ENCODE data around the gene SEC63. TPM values are rescaled to one million over a fixed set of nuclear protein-coding genes. Genes with fewer than 3 reads are reported as not detected.
"Not testable (repeated sequence)": the region's sequence is repeated elsewhere in the genome, so short reads cannot be mapped to it uniquely, and the experiment has no call there.

The SEC63 gene
- total RNA-seq, 1 experiment from 2014 or later = 101 TPM

- Histone ChIP-seq H4K20me1 (ENCODE audit: insufficient read depth) (no peaks in the 10 kb centered on the region), H3K4me1 (replicated peaks; ENCODE audit: insufficient read depth) (no peaks in the 10 kb centered on the region), H3K79me2 (ENCODE audit: low read depth) (no peaks in the 10 kb centered on the region), H2AFZ (no peak overlapping the region), H3K4me3 (no peak overlapping the region), H3F3A (ENCODE audit: insufficient read depth, low read depth) (no peaks in the 10 kb centered on the region), H3K27ac (no peak overlapping the region), H3K27me3 (ENCODE audit: insufficient read depth, low read depth) (no peaks in the 10 kb centered on the region), H3K9me3 (ENCODE audit: insufficient read depth, low read depth) (no peaks in the 10 kb centered on the region), H3K9me2 (ENCODE audit: insufficient read depth) (no peaks in the 10 kb centered on the region), H3K36me3 (ENCODE audit: low read depth) (no peaks in the 10 kb centered on the region), H3K4me2 (no peak overlapping the region)
- ChIA-PET CTCF (no interaction called here), POLR2A (ENCODE audit: unreplicated experiment) (no interaction called here)
- DNase-seq = no peak
- BruUV-seq (replicated peaks) = no TSS peak
- TF ChIP-seq EZH2 (IDR thresholded peaks at IDR 0.05; ENCODE audit: low read depth) (no peak), CTCF (conservative IDR thresholded peaks at IDR 0.05) (no peak)
- intact Hi-C loops (cut with micrococcal nuclease; ENCODE audit: unreplicated experiment) = no loop called here
Measured at GRCh38 chr6:107999341-107999740, 41.3 kb upstream of the SEC63 start.

GRCh38 chr6:107991772-107992550, 34.0 kb upstream of the SEC63 start:
- DNase-seq = no peak
- Histone ChIP-seq H3K4me1 (replicated peaks; ENCODE audit: insufficient read depth) (no peaks in the 10 kb centered on the region), H2AFZ (no peak overlapping the region), H3K27me3 (ENCODE audit: insufficient read depth, low read depth) (no peaks in the 10 kb centered on the region), H3K9me3 (ENCODE audit: insufficient read depth, low read depth) (no peaks in the 10 kb centered on the region), H3K4me2 (no peak overlapping the region), H3F3A (ENCODE audit: insufficient read depth, low read depth) (no peaks in the 10 kb centered on the region), H3K79me2 (ENCODE audit: low read depth) (no peaks in the 10 kb centered on the region), H3K9me2 (ENCODE audit: insufficient read depth) (no peaks in the 10 kb centered on the region), H3K4me3 (no peak overlapping the region), H3K27ac (no peak overlapping the region), H3K36me3 (ENCODE audit: low read depth) (no peaks in the 10 kb centered on the region), H4K20me1 (ENCODE audit: insufficient read depth) (no peaks in the 10 kb centered on the region)
- no TSS peak for BruUV-seq (replicated peaks)
- TF ChIP-seq EZH2 (IDR thresholded peaks at IDR 0.05; ENCODE audit: low read depth) (no peak), CTCF (conservative IDR thresholded peaks at IDR 0.05) (no peak)
- CTCF ChIA-PET = no interaction called here
- intact Hi-C loops (cut with micrococcal nuclease; ENCODE audit: unreplicated experiment) = no loop called here
- POLR2A ChIA-PET (ENCODE audit: unreplicated experiment) = no interaction called here

GRCh38 chr6:107991061-107991460, 33.1 kb upstream of the SEC63 start:
- Histone ChIP-seq H3K4me3 (no peak overlapping the region), H3K9me2 (ENCODE audit: insufficient read depth) (no peaks in the 10 kb centered on the region), H3K27ac (no peak overlapping the region), H3K36me3 (ENCODE audit: low read depth) (no peaks in the 10 kb centered on the region), H3K27me3 (ENCODE audit: insufficient read depth, low read depth) (no peaks in the 10 kb centered on the region), H4K20me1 (ENCODE audit: insufficient read depth) (no peaks in the 10 kb centered on the region), H3K4me2 (no peak overlapping the region), H2AFZ (no peak overlapping the region), H3K4me1 (replicated peaks; ENCODE audit: insufficient read depth) (no peaks in the 10 kb centered on the region), H3K79me2 (ENCODE audit: low read depth) (no peaks in the 10 kb centered on the region), H3K9me3 (ENCODE audit: insufficient read depth, low read depth) (no peaks in the 10 kb centered on the region), H3F3A (ENCODE audit: insufficient read depth, low read depth) (no peaks in the 10 kb centered on the region)
- CTCF ChIA-PET = no interaction called here
- DNase-seq = no peak
- intact Hi-C loops (cut with micrococcal nuclease; ENCODE audit: unreplicated experiment) = no loop called here
- TF ChIP-seq CTCF (conservative IDR thresholded peaks at IDR 0.05) (no peak), EZH2 (IDR thresholded peaks at IDR 0.05; ENCODE audit: low read depth) (no peak)
- BruUV-seq (replicated peaks) = no TSS peak
- POLR2A ChIA-PET (ENCODE audit: unreplicated experiment) = no interaction called here

GRCh38 chr6:107990587-107990986, 32.6 kb upstream of the SEC63 start:
- H3K27ac ChIP-seq; H3F3A ChIP-seq (ENCODE audit: insufficient read depth, low read depth); H3K79me2 ChIP-seq (ENCODE audit: low read depth); H3K36me3 ChIP-seq (ENCODE audit: low read depth); H4K20me1 ChIP-seq (ENCODE audit: insufficient read depth); CTCF ChIA-PET; intact Hi-C loops (cut with micrococcal nuclease; ENCODE audit: unreplicated experiment); H3K4me3 ChIP-seq; DNase-seq; H3K27me3 ChIP-seq (ENCODE audit: insufficient read depth, low read depth); H3K4me1 ChIP-seq (replicated peaks; ENCODE audit: insufficient read depth); H3K4me2 ChIP-seq; H3K9me3 ChIP-seq (ENCODE audit: insufficient read depth, low read depth); H2AFZ ChIP-seq; BruUV-seq (replicated peaks); H3K9me2 ChIP-seq (ENCODE audit: insufficient read depth); POLR2A ChIA-PET (ENCODE audit: unreplicated experiment): not testable (repeated sequence)

All from PC-9 (cell line).